ENCODE data around the gene CCL27. TPM values are rescaled to one million over a fixed set of nuclear protein-coding genes. Genes with fewer than 3 reads are reported as not detected.

The CCL27 gene
- total RNA-seq, 1 experiment from 2014 or later: 0.95 TPM

DNA sequence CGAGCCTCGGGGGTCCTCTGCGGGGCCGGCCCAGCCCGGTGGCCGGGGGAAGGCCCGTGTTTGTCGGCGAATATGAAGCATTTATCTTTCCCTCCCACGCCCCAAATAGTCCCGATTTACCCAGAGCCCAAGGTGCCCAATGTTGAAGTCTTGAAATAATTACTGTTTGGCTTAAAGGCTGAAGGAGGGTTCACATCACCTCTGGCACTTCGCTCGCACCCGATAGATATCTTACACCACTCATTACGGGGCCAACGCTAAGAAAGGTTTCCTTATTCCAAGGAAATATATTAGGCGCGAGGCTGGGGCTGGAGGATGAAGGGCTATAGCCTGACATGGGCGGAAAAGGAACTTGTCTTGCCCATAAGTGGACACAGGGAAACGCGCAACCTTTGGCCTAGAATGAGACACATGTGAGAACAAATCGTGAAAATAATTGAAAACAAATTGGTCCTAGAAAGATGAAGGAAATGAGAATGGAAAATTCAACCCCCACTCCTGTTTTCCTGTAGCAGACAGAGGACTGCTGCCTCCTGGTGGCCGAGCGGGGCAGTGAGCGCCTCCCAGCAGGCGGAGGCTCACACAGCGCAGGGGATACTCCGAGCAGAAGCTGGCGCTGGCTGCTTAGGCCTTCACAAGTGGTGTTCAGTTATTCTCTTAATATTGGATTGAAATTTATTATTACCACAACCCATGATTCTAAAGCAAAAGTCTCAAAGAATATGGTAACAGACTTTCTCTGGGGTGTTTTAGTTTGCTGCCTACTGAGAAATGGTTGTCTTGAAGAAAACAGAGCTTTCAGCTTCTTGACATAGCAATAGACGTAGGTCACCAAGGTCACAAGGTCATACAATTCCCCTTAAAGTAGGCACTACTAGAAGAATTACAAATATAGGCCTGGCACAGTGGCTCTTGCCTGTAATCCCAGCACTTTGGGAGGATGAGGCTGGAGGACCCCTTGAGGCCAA is 39.6 kb upstream of the CCL27 start:
- no TSS peak for BruUV-seq (replicated peaks)

More for the DNA sequence above, 39.6 kb upstream of the CCL27 start:
- in situ Hi-C loops (cut with HindIII; ENCODE audit: low pct_unique_long_range_greater_than_20kb, low sequenced_read_pairs): no loop called here
- Histone ChIP-seq H3K9me3 (ENCODE audit: control insufficient read depth, insufficient read depth, low read depth, low read length) (no peaks in the 10 kb centered on the region), H3K27me3 (ENCODE audit: control insufficient read depth, insufficient read depth, low read length) (no peaks in the 10 kb centered on the region; the same call in 1 of the 2 replicates), H3K4me1 (ENCODE audit: control insufficient read depth, insufficient read depth, low read length) (no peaks in the 10 kb centered on the region; the same call in 1 of the 2 replicates), H3K27ac (ENCODE audit: low read length) (peak overlapping the region; percentile 49; the same call in 1 of the 2 replicates), H3K4me3 (ENCODE audit: low read depth in 2 of 2, low read length in 2 of 2) (peak overlapping the region; percentile 54 to 79), H3K36me3 (ENCODE audit: control insufficient read depth, insufficient read depth, low read length) (no peaks in the 10 kb centered on the region)
- peak; percentile 27; the same call in 1 of the 2 replicates for TF ChIP-seq POLR2AphosphoS5 (IDR thresholded peaks at IDR 0.05; ENCODE audit: low read depth, low read length)
- peak; percentile 99 for TF ChIP-seq CTCF (IDR thresholded peaks at IDR 0.05)
- TF ChIP-seq REST (IDR thresholded peaks at IDR 0.05; ENCODE audit: insufficient read depth in 1 of 2, low read depth in 2 of 2, low read length in 1 of 2): no peak
- ATAC-seq: peak; percentile 93
- peak; percentile 62 for DNase-seq (ENCODE audit: low read depth, low spot score)
- intact Hi-C loops (cut with micrococcal nuclease; ENCODE audit: unreplicated experiment): loop anchor here (1.0 kb wide), 1 partner anchor 27 kb away; no protein-coding TSS in a partner anchor
- ChIA-PET CTCF (interaction anchor here (0.5 to 1.5 kb wide), 23 partner anchors 10 to 718 kb away, joined by 3 to 11 read pairs (median 4); partner anchors contain the start of gene GALT), POLR2A (no interaction called here)

All from Panc1 (cell line).